ENCODE data around the gene TBC1D8. TPM values are rescaled to one million over a fixed set of nuclear protein-coding genes. Genes with fewer than 3 reads are reported as not detected.

The TBC1D8 gene
- total RNA-seq, 2 experiments from 2014 or later = 0.12 to 0.45 TPM

DNA sequence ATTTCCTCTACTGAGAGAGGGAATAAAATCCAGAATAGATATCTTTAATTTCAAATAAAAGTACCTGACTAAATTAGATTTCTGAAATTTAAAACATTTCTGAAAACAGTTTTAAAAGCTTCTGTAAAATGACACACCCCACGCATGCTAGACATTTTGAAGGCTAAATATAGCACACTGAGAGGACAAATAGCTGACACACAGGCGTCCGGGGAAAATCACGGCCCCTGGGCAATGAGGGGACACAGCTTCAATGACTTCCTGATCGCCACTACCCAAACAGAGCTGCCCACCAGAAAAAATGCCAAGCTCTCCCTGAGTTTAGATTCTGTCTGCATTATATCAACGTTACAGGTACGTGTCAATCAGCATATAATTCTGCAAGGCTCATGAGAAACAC, 10.9 kb downstream of the TBC1D8 start:
- H3K4me3 Mint-ChIP-seq = no peak overlapping the region
- no peak overlapping the region for H3K27ac Mint-ChIP-seq
- H3K27me3 Mint-ChIP-seq = peaks cover 36% of the 10 kb centered on the region
- CTCF ChIA-PET = no interaction called here
- DNase-seq = no peak
- H3K4me1 Mint-ChIP-seq = no peaks in the 10 kb centered on the region
- ATAC-seq = no peak
- H3K9me3 Mint-ChIP-seq (ENCODE audit: low read depth) = no peaks in the 10 kb centered on the region
- H3K36me3 Mint-ChIP-seq = no peaks in the 10 kb centered on the region

DNA sequence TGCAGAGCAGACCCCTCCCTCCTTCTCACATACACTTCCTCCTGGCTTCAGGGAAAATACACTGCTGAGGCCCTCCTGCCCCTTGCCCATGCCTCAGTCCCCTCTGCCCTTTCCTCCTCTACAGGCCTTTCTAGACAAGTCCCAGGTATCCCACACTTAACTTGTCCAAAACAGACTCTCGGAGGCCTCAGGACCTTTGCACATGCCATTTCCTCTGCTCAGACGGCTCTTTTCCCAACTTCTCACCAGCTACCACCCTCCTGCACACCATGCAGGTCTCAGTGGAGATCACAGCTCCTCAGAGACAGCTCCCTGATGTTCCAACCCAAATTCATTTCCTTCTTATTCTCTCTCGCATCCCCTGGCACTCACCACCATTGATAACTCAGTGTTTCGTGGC, 11.7 kb downstream of the TBC1D8 start:
- H3K27ac Mint-ChIP-seq = no peak overlapping the region
- peaks cover 33% of the 10 kb centered on the region for H3K27me3 Mint-ChIP-seq

GRCh38 chr2:101135412-101136296, 15.5 kb downstream of the TBC1D8 start:
- no peaks in the 10 kb centered on the region for H3K9me3 Mint-ChIP-seq (ENCODE audit: low read depth)
- ATAC-seq (no peak), DNase-seq (no peak)
- H3K4me1 Mint-ChIP-seq = no peaks in the 10 kb centered on the region
- no peaks in the 10 kb centered on the region for H3K36me3 Mint-ChIP-seq
- CTCF ChIA-PET = interaction anchor here (1.0 kb wide), 1 partner anchor 29 kb away, joined by 3 read pairs; no protein-coding TSS in a partner anchor
- no peak overlapping the region for H3K4me3 Mint-ChIP-seq
- no peak overlapping the region for H3K27ac Mint-ChIP-seq
- H3K27me3 Mint-ChIP-seq = peaks cover 13% of the 10 kb centered on the region

More for the DNA sequence above, 11.7 kb downstream of the TBC1D8 start:
- H3K4me1 Mint-ChIP-seq = no peaks in the 10 kb centered on the region
- CTCF ChIA-PET = no interaction called here
- no peaks in the 10 kb centered on the region for H3K36me3 Mint-ChIP-seq
- no peaks in the 10 kb centered on the region for H3K9me3 Mint-ChIP-seq (ENCODE audit: low read depth)
- H3K4me3 Mint-ChIP-seq = no peak overlapping the region
- DNase-seq (no peak), ATAC-seq (no peak)

GRCh38 chr2:101133492-101134100, 17.6 kb downstream of the TBC1D8 start:
- peaks cover 3% of the 10 kb centered on the region for H3K27me3 Mint-ChIP-seq
- CTCF ChIA-PET = no interaction called here
- H3K4me3 Mint-ChIP-seq = no peak overlapping the region

DNA sequence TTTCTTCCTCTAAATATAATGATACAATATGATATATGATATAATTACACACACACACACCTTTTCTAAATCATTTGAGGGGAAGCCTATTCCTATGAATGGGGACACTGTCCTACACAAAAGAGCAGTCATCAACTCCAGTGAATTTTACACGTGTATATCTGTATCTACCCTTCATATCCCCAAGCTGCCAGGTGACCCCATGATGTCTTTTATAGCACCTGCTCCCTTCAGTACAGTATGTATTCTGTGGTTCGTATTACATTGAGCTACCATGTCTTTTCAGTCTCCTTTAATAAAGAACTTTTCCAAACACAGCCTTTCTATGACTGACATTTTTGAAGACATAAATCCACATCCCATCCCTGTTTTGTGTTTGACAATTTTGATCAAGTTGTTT, 19.0 kb downstream of the TBC1D8 start:
- Mint-ChIP-seq H3K4me1 (no peaks in the 10 kb centered on the region), H3K27ac (no peak overlapping the region), H3K27me3 (peaks cover 5% of the 10 kb centered on the region), H3K4me3 (no peak overlapping the region), H3K9me3 (ENCODE audit: low read depth) (no peaks in the 10 kb centered on the region), H3K36me3 (no peaks in the 10 kb centered on the region)
- ATAC-seq (no peak), DNase-seq (no peak)
- CTCF ChIA-PET = no interaction called here

More at GRCh38 chr2:101133492-101134100, 17.6 kb downstream of the TBC1D8 start:
- no peak for DNase-seq
- Mint-ChIP-seq H3K36me3 (no peaks in the 10 kb centered on the region), H3K27ac (no peak overlapping the region), H3K4me1 (no peaks in the 10 kb centered on the region), H3K9me3 (ENCODE audit: low read depth) (no peaks in the 10 kb centered on the region)
- ATAC-seq = no peak

GRCh38 chr2:101130081-101130480, 21.1 kb downstream of the TBC1D8 start:
- Mint-ChIP-seq H3K9me3 (ENCODE audit: low read depth) (no peaks in the 10 kb centered on the region), H3K4me1 (peaks cover 3% of the 10 kb centered on the region), H3K4me3 (no peak overlapping the region), H3K27ac (no peak overlapping the region), H3K27me3 (peaks cover 13% of the 10 kb centered on the region), H3K36me3 (no peaks in the 10 kb centered on the region)
- no peak for DNase-seq
- no peak for ATAC-seq
- CTCF ChIA-PET = no interaction called here

DNA sequence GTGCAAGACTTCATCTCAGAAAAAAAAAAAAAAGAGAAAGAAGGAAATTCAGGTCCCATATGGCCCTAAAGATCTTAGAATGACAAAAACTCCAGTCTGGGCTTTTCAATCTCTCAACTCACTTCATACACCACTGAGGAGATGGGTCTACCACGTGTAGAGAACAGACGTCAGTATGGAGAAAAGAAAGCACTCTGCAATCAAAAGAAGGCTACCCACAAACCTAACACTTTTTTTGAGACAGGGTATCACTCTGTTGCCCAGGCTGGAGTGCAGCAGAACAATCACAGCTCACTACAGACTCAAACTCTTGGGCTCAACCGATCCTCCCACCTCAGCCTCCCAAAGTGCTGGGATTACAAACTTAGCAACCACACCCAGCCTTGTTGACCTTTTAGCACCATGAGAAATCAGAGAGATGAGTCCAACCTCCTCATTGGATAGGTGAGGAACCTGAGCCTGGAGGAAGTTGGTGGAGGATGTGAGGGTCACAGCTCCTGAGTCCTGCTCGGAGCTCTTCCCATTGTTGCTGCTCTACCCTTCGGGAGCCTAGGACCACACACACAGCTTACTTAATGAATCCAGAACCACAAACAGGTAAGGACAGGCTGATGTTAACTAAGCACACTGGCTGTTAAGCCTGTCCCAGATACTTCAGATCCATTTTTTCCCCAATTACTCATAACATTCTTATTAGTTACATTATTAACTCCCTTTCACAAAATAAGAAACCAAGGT, 23.7 kb downstream of the TBC1D8 start:
- ATAC-seq (no peak), DNase-seq (no peak)
- Mint-ChIP-seq H3K36me3 (no peaks in the 10 kb centered on the region), H3K27me3 (peaks cover 19% of the 10 kb centered on the region), H3K27ac (no peak overlapping the region), H3K4me1 (peaks cover 3% of the 10 kb centered on the region), H3K4me3 (no peak overlapping the region), H3K9me3 (ENCODE audit: low read depth) (no peaks in the 10 kb centered on the region)
- CTCF ChIA-PET = no interaction called here

GRCh38 chr2:101125808-101126207, 25.4 kb downstream of the TBC1D8 start:
- CTCF ChIA-PET = no interaction called here
- no peak overlapping the region for H3K27ac Mint-ChIP-seq
- H3K27me3 Mint-ChIP-seq = peaks cover 19% of the 10 kb centered on the region
- H3K9me3 Mint-ChIP-seq (ENCODE audit: low read depth) = no peaks in the 10 kb centered on the region
- H3K4me1 Mint-ChIP-seq = peaks cover 3% of the 10 kb centered on the region
- ATAC-seq (no peak), DNase-seq (no peak)
- no peaks in the 10 kb centered on the region for H3K36me3 Mint-ChIP-seq
- no peak overlapping the region for H3K4me3 Mint-ChIP-seq

- DNase-seq (no peak), ATAC-seq (no peak)
- no peaks in the 10 kb centered on the region for H3K36me3 Mint-ChIP-seq
- peaks cover 19% of the 10 kb centered on the region for H3K27me3 Mint-ChIP-seq
- no peak overlapping the region for H3K4me3 Mint-ChIP-seq
- no peaks in the 10 kb centered on the region for H3K9me3 Mint-ChIP-seq (ENCODE audit: low read depth)
- H3K4me1 Mint-ChIP-seq = peaks cover 3% of the 10 kb centered on the region
- CTCF ChIA-PET = no interaction called here
- no peak overlapping the region for H3K27ac Mint-ChIP-seq
Observed at GRCh38 chr2:101125374-101125773, 25.8 kb downstream of the TBC1D8 start.

GRCh38 chr2:101124643-101125366, 26.4 kb downstream of the TBC1D8 start:
- ATAC-seq = no peak
- Mint-ChIP-seq H3K36me3 (no peaks in the 10 kb centered on the region), H3K27ac (no peak overlapping the region), H3K4me3 (no peak overlapping the region), H3K27me3 (peaks cover 19% of the 10 kb centered on the region), H3K4me1 (peaks cover 3% of the 10 kb centered on the region), H3K9me3 (ENCODE audit: low read depth) (no peaks in the 10 kb centered on the region)
- CTCF ChIA-PET = no interaction called here
- no peak for DNase-seq

GRCh38 chr2:101123795-101124471, 27.2 kb downstream of the TBC1D8 start:
- Mint-ChIP-seq H3K36me3 (no peaks in the 10 kb centered on the region), H3K4me3 (no peak overlapping the region), H3K27me3 (peaks cover 19% of the 10 kb centered on the region), H3K27ac (no peak overlapping the region), H3K4me1 (peaks cover 3% of the 10 kb centered on the region), H3K9me3 (ENCODE audit: low read depth) (no peaks in the 10 kb centered on the region)
- DNase-seq = no peak
- CTCF ChIA-PET = no interaction called here
- ATAC-seq = no peak

- Mint-ChIP-seq H3K27ac (no peak overlapping the region), H3K36me3 (no peaks in the 10 kb centered on the region), H3K27me3 (peaks cover 16% of the 10 kb centered on the region), H3K4me3 (no peak overlapping the region), H3K4me1 (peaks cover 3% of the 10 kb centered on the region), H3K9me3 (ENCODE audit: low read depth) (no peaks in the 10 kb centered on the region)
- DNase-seq = no peak
- ATAC-seq = no peak
- CTCF ChIA-PET = no interaction called here
Observed at GRCh38 chr2:101121174-101121573, 30.0 kb downstream of the TBC1D8 start.

Measured in activated CD8-positive, alpha-beta memory T cell treated with anti-CD3 and anti-CD28 coated beads, Interleukin-2, amount 10 ng/mL, durations not matched to agents 7 days and 5 days (primary cell).